Measurements from ENCODE around the gene PAGR1.
A peak's percentile ranks its signal among the peaks of the same experiment; 100 is the strongest.

PAGR1 gene

GRCh38 chr16:29825145-29826044 lies 9.4 kb downstream of the PAGR1 start:
- POLR2A ChIA-PET, result interaction anchor here (0.7 to 1.9 kb wide), 8 partner anchors 9 to 585 kb away, joined by 3 to 8 read pairs (median 4); partner anchors contain the start of genes PAGR1 and PRRT2
- Histone ChIP-seq H3K4me1 (ENCODE audit: control insufficient read depth, insufficient read depth, low read length) (0 out of 2 replicates have a peak, but pooled peaks cover 2% of the 10 kb centered on the region), H3K36me3 (ENCODE audit: control insufficient read depth in 2 of 2, insufficient read depth in 1 of 2, low read length in 2 of 2) (peaks cover 0 to 8% of the 10 kb centered on the region in 2 experiments; a peak in 2 of 3 replicates), H3K4me3 (ENCODE audit: low read depth, low read length) (no peak overlapping the region), H3K27ac (ENCODE audit: extremely low read depth, low read depth, low read length) (no peak overlapping the region), H3K9me3 (ENCODE audit: control insufficient read depth, insufficient read depth, low read depth, low read length) (no peaks in the 10 kb centered on the region)
- peak; percentile 46; the same call in 1 of the 2 replicates for TF ChIP-seq ZNF341 (tag by site-specific recombination; IDR thresholded peaks at IDR 0.05; ENCODE audit: low read depth)
- TF ChIP-seq GLIS2 (tag by site-specific recombination; IDR thresholded peaks at IDR 0.05), result peak; percentile 40; the same call in 1 of the 2 replicates
- no peak for TF ChIP-seq ATF2 (tag by site-specific recombination; IDR thresholded peaks at IDR 0.05; ENCODE audit: low read depth)
- no peak for TF ChIP-seq ZNF792 (tag by site-specific recombination; IDR thresholded peaks at IDR 0.05)
- no peak for TF ChIP-seq ZNF26 (tag by site-specific recombination; IDR thresholded peaks at IDR 0.05)
- no peak for TF ChIP-seq ZSCAN30 (tag by site-specific recombination; IDR thresholded peaks at IDR 0.05)
- peak; percentile 94 for TF ChIP-seq ZIC2 (tag by site-specific recombination; IDR thresholded peaks at IDR 0.05)
- TF ChIP-seq KLF7 (tag by site-specific recombination; IDR thresholded peaks at IDR 0.05; ENCODE audit: borderline replicate concordance), result no peak
- peak; percentile 85 for TF ChIP-seq GLIS1 (tag by site-specific recombination; IDR thresholded peaks at IDR 0.05)
- TF ChIP-seq ZNF560 (tag by site-specific recombination; IDR thresholded peaks at IDR 0.05; ENCODE audit: borderline replicate concordance), result no peak
- 0 out of 2 replicates have a peak, but pooled peaks have one; percentile 35 for TF ChIP-seq ZNF335 (tag by site-specific recombination; conservative IDR thresholded peaks at IDR 0.05)
- no peak for TF ChIP-seq ZNF501 (tag by site-specific recombination; IDR thresholded peaks at IDR 0.05)
- no peak for TF ChIP-seq ZEB2 (tag by site-specific recombination; IDR thresholded peaks at IDR 0.05)
- TF ChIP-seq ZNF785 (tag by site-specific recombination; IDR thresholded peaks at IDR 0.05), result no peak
- no peak for TF ChIP-seq PRDM2 (tag by site-specific recombination; IDR thresholded peaks at IDR 0.05; ENCODE audit: borderline replicate concordance)
- TF ChIP-seq ZNF747 (tag by site-specific recombination; IDR thresholded peaks at IDR 0.05), result no peak
- CTCF ChIA-PET, result interaction anchor here (0.6 to 6.1 kb wide), 5 partner anchors 9 to 207 kb away, joined by 3 to 36 read pairs (median 3); partner anchors contain the start of gene PAGR1
